PC-9 (cell line): Measurements from ENCODE around the gene NLRP12.

ENCODE experiments used
- EZH2 ChIP-seq: fragments of 200-600 bp; sonication (generic); IDR thresholded peaks from 2 replicates; pipeline ENCODE4 v1.8.0; 2017; ENCODE audit warnings: antibody characterized with exemption, low read depth
- TF ChIP-seq, protein P1 (sequence below): fragments of 200-600 bp; sonication (generic); conservative IDR thresholded peaks from 2 replicates; pipeline ENCODE4 v1.6.1; 2017; ENCODE audit warnings: mixed run types, antibody characterized with exemption, mild to moderate bottlenecking, moderate library complexity

GRCh38 chr19:53810891-53811290, 13.2 kb downstream of the NLRP12 start:
- TF ChIP-seq, protein P1, sequence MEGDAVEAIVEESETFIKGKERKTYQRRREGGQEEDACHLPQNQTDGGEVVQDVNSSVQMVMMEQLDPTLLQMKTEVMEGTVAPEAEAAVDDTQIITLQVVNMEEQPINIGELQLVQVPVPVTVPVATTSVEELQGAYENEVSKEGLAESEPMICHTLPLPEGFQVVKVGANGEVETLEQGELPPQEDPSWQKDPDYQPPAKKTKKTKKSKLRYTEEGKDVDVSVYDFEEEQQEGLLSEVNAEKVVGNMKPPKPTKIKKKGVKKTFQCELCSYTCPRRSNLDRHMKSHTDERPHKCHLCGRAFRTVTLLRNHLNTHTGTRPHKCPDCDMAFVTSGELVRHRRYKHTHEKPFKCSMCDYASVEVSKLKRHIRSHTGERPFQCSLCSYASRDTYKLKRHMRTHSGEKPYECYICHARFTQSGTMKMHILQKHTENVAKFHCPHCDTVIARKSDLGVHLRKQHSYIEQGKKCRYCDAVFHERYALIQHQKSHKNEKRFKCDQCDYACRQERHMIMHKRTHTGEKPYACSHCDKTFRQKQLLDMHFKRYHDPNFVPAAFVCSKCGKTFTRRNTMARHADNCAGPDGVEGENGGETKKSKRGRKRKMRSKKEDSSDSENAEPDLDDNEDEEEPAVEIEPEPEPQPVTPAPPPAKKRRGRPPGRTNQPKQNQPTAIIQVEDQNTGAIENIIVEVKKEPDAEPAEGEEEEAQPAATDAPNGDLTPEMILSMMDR = no peak
- TF ChIP-seq EZH2 = no peak
